ENCODE measurements around the gene ZNF618.

- TF ChIP-seq, protein P1, sequence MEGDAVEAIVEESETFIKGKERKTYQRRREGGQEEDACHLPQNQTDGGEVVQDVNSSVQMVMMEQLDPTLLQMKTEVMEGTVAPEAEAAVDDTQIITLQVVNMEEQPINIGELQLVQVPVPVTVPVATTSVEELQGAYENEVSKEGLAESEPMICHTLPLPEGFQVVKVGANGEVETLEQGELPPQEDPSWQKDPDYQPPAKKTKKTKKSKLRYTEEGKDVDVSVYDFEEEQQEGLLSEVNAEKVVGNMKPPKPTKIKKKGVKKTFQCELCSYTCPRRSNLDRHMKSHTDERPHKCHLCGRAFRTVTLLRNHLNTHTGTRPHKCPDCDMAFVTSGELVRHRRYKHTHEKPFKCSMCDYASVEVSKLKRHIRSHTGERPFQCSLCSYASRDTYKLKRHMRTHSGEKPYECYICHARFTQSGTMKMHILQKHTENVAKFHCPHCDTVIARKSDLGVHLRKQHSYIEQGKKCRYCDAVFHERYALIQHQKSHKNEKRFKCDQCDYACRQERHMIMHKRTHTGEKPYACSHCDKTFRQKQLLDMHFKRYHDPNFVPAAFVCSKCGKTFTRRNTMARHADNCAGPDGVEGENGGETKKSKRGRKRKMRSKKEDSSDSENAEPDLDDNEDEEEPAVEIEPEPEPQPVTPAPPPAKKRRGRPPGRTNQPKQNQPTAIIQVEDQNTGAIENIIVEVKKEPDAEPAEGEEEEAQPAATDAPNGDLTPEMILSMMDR (IDR thresholded peaks at IDR 0.05), result no peak
- TF ChIP-seq POLR2AphosphoS5 (IDR thresholded peaks at IDR 0.05; ENCODE audit: low read depth, low read length), result no peak
- TF ChIP-seq, protein P2, sequence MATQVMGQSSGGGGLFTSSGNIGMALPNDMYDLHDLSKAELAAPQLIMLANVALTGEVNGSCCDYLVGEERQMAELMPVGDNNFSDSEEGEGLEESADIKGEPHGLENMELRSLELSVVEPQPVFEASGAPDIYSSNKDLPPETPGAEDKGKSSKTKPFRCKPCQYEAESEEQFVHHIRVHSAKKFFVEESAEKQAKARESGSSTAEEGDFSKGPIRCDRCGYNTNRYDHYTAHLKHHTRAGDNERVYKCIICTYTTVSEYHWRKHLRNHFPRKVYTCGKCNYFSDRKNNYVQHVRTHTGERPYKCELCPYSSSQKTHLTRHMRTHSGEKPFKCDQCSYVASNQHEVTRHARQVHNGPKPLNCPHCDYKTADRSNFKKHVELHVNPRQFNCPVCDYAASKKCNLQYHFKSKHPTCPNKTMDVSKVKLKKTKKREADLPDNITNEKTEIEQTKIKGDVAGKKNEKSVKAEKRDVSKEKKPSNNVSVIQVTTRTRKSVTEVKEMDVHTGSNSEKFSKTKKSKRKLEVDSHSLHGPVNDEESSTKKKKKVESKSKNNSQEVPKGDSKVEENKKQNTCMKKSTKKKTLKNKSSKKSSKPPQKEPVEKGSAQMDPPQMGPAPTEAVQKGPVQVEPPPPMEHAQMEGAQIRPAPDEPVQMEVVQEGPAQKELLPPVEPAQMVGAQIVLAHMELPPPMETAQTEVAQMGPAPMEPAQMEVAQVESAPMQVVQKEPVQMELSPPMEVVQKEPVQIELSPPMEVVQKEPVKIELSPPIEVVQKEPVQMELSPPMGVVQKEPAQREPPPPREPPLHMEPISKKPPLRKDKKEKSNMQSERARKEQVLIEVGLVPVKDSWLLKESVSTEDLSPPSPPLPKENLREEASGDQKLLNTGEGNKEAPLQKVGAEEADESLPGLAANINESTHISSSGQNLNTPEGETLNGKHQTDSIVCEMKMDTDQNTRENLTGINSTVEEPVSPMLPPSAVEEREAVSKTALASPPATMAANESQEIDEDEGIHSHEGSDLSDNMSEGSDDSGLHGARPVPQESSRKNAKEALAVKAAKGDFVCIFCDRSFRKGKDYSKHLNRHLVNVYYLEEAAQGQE (IDR thresholded peaks at IDR 0.05; ENCODE audit: insufficient read depth in 1 of 2, low read depth in 2 of 2, low read length in 1 of 2), result no peak
These were observed 179.0 kb downstream of the ZNF618 start for GRCh38 chr9:114055061-114055460.

Data from Panc1 (cell line).